Measurements from ENCODE around the gene MVD. TPM values are rescaled to one million over a fixed set of nuclear protein-coding genes. Genes with fewer than 3 reads are reported as not detected.
"Not testable (repeated sequence)": the region's sequence is repeated elsewhere in the genome, so short reads cannot be mapped to it uniquely, and the experiment has no call there.

MVD gene
- total RNA-seq, 3 donors from 2014 or later = 17.4 to 21.3 (median 19.0) TPM

DNA sequence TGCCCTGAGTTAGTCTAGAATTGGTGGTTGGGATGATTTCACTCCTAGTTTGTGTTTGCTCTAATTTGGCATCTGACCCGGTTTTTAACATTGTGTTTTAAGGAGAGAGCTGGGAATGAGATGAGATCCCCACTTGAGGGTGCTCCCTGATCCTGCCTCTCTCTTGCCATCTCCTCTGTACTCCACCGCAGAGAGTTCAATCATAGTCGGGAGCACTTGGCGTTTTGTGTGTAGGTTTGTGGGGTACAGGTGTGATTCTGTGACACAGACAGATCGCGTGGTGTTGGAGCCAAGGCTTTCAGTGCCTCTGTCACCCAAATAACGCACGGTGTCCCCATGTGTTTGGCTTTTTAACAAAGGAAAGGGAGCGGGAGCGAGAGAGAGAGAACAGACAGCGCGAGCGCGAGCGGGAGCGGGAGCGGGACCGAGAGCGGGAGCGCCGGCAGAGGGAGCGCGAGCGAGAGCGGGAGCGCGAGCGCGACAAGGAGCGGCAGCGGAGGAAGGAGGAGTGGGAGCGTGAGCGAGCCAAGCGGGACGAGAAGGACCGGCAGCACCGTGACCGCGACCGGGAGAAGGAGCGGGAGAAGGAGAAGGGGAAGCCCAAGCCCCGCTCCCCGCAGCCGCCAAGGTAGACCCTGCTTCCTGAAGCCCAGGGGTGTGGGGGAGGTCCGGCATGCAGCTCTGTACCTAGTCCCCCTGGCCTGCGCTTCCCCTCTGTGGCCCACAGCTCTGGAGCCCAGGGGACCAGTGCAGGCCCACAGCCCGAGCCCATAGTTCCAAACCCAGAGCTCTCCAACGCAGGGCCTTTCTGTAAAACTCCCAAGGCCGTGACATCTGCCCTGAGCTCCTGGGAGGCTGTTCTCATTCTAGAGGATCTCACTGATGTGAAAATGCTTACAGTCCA is 51.7 kb downstream of the MVD start:
- Histone ChIP-seq H3K4me3 (no peak overlapping the region), H3K27me3 (no peaks in the 10 kb centered on the region), H3K27ac (no peak overlapping the region), H3K36me3 (peaks cover 7% of the 10 kb centered on the region), H3K9me3 (no peaks in the 10 kb centered on the region), H3K4me1 (no peaks in the 10 kb centered on the region)
- intact Hi-C loops (cut with DNase I; ENCODE audit: low total_unique reads) = loop anchor here (5.0 kb wide), 1 partner anchor 526 kb away; no protein-coding TSS in a partner anchor
- TF ChIP-seq POLR2A (IDR thresholded peaks at IDR 0.05) (no peak), POLR2AphosphoS5 (IDR thresholded peaks at IDR 0.05) (no peak)
- TF ChIP-seq, protein P1, sequence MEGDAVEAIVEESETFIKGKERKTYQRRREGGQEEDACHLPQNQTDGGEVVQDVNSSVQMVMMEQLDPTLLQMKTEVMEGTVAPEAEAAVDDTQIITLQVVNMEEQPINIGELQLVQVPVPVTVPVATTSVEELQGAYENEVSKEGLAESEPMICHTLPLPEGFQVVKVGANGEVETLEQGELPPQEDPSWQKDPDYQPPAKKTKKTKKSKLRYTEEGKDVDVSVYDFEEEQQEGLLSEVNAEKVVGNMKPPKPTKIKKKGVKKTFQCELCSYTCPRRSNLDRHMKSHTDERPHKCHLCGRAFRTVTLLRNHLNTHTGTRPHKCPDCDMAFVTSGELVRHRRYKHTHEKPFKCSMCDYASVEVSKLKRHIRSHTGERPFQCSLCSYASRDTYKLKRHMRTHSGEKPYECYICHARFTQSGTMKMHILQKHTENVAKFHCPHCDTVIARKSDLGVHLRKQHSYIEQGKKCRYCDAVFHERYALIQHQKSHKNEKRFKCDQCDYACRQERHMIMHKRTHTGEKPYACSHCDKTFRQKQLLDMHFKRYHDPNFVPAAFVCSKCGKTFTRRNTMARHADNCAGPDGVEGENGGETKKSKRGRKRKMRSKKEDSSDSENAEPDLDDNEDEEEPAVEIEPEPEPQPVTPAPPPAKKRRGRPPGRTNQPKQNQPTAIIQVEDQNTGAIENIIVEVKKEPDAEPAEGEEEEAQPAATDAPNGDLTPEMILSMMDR (IDR thresholded peaks at IDR 0.05) = no peak
- no peak for DNase-seq (ENCODE audit: low spot score in 2 of 2)

DNA sequence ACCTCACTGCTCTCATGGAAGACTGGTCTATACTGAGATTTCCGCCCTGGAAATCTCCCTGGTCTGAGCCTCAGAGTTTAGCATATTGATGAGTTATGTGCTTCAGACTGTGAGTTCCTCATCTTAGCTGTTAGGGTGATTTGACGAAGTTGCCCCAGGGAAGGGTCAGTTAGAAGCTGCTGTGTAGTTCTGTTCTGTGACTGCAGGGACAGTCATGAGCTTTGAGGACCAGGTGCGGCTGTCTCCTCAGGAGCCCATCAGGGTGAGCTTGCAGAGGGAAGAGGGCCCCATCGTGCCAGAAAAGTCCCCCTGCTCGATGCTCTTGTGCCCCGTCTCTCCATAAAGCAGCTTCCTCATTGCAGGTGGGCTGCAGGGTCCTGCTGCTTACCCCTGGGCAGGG is 52.8 kb downstream of the MVD start:
- Histone ChIP-seq H3K36me3 (peaks cover 7% of the 10 kb centered on the region), H3K4me1 (no peaks in the 10 kb centered on the region), H3K27ac (no peak overlapping the region), H3K27me3 (no peaks in the 10 kb centered on the region), H3K9me3 (no peaks in the 10 kb centered on the region), H3K4me3 (no peak overlapping the region)
- TF ChIP-seq POLR2AphosphoS5 (IDR thresholded peaks at IDR 0.05) (no peak), POLR2A (IDR thresholded peaks at IDR 0.05) (no peak)
- TF ChIP-seq, protein P1 (IDR thresholded peaks at IDR 0.05) = no peak
- DNase-seq (ENCODE audit: low spot score in 2 of 2) = no peak
- intact Hi-C loops (cut with DNase I; ENCODE audit: low total_unique reads) = loop anchor here (5.0 kb wide), 1 partner anchor 527 kb away; no protein-coding TSS in a partner anchor

DNA sequence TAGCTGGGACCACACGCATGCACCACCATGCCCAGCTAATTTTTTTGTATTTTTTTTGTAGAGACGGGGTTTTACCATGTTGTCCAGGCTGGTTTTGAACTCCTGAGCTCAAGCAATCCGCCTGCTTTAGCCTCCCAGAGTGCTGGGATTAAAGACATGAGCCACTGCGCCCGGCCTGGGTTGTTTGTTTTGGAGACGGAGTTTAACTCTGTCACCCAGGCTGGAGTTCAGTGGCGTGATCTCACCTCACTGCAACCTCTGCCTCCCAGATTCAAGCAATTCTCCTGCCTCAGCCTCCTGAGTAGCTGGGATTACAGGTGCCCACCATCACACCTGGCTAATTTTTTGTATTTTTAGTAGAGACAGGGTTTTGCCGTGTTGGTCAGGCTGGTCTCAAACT is 53.5 kb downstream of the MVD start:
- H3K27ac ChIP-seq; H3K36me3 ChIP-seq; intact Hi-C loops (cut with DNase I; ENCODE audit: low total_unique reads); H3K4me3 ChIP-seq; DNase-seq (ENCODE audit: low spot score in 2 of 2); H3K4me1 ChIP-seq; H3K9me3 ChIP-seq; H3K27me3 ChIP-seq: not testable (repeated sequence)

DNA sequence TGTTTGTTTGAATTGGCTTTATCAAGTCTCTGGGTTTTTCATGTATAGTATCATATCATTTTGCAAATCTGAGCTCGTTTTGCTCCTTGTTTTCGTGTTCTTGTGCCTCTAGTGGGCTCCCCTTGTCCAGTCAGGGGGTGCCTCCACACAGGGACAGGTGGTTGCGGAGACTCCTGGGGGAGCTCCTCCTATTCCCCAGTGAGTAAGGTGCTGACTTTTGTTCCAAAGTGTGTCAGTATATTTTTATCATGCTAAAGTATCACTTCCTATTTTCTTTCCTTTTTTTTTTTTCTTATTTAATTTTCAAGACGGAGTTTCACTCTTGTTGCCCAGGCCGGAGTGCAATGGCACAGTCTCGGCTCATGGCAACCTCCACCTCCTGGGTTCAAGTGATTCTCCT is 54.8 kb downstream of the MVD start:
- Histone ChIP-seq H3K27ac (no peak overlapping the region), H3K36me3 (peaks cover 7% of the 10 kb centered on the region)

DNA sequence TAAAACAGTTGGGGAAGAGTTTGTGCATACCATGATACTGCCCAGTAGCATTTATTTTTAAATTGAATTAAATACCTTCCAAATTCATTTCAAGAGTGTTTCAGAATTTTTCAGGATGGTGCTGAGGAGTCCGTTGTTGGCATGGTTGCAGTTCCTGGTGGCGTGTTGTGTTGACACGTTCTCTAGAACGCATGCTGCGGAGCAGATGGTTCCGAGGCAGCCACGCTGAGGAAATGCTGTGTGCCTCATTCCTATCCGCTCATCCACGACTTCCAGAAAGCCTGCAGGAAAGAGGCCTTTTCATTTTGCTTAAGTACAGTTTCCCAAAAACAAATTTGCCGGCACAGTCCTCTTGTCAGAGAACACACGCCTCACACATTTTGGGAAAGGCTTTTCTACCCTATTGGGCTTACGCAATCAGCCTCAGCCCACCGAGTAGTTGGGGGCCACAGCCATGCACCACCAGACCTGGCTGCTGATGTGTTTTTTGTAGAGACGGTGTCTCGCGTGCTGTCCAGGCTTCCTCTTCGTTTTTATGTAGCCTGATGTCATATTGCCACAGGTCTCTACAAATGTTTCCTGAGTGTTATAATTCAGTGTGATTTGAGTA is 56.6 kb downstream of the MVD start:
- no peaks in the 10 kb centered on the region for H3K9me3 ChIP-seq
- no peak overlapping the region for H3K4me3 ChIP-seq
- H3K36me3 ChIP-seq = peaks cover 2% of the 10 kb centered on the region
- TF ChIP-seq POLR2AphosphoS5 (IDR thresholded peaks at IDR 0.05) = no peak
- no peaks in the 10 kb centered on the region for H3K4me1 ChIP-seq
- intact Hi-C loops (cut with DNase I; ENCODE audit: low total_unique reads) = no loop called here
- DNase-seq (ENCODE audit: low spot score in 2 of 2) = no peak
- no peaks in the 10 kb centered on the region for H3K27me3 ChIP-seq
- no peak overlapping the region for H3K27ac ChIP-seq

More for the DNA sequence above, 54.8 kb downstream of the MVD start:
- Histone ChIP-seq H3K9me3 (no peaks in the 10 kb centered on the region), H3K4me3 (no peak overlapping the region), H3K4me1 (no peaks in the 10 kb centered on the region), H3K27me3 (no peaks in the 10 kb centered on the region)
- TF ChIP-seq POLR2AphosphoS5 (IDR thresholded peaks at IDR 0.05) (no peak), POLR2A (IDR thresholded peaks at IDR 0.05) (no peak)
- TF ChIP-seq, protein P1 (IDR thresholded peaks at IDR 0.05) = no peak
- intact Hi-C loops (cut with DNase I; ENCODE audit: low total_unique reads) = no loop called here
- no peak for DNase-seq (ENCODE audit: low spot score in 2 of 2)

Measured in breast epithelium (tissue), 4 donors.